ENCODE results near the gene FAM3C. TPM values are rescaled to one million over a fixed set of nuclear protein-coding genes. Genes with fewer than 3 reads are reported as not detected.

The FAM3C gene
- total and polyA plus RNA-seq, 4 donors, result 16.5 to 32.3 (median 22.5) TPM

DNA sequence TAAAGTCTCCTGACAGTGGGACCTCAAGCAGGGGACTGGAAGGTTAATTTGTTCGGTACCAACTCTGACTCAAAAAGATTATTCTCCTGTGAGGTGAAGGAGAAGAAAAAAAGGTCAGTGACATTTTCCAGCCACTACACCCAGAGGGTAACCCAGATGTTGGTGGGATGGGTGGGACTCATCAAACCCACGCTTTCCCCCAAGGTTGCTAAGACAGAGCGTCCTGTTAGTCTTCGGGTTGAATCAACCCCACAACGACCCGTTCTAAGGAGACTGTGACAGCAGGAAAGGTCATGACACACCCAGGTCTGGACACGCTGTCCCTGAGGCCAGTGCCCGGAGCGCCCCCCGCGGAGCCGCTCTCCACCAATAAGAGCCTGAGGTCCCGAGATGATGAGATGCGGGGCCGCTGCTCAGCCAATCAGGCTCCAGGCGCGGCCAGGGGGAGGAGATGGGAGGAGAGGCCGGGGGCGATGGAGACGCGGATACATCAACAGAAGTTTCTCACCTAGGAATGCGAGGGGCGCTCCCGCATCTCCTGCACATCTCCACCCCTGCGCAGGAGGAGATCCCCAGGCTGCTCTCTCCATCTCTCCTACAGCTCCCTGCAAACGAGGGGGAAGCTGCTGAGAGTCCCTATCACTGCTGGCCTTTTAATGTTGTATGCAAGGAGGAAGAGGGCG lies 67.5 kb downstream of the FAM3C start, which contains the start of gene WNT16 (continued):
- TF ChIP-seq, protein P1, sequence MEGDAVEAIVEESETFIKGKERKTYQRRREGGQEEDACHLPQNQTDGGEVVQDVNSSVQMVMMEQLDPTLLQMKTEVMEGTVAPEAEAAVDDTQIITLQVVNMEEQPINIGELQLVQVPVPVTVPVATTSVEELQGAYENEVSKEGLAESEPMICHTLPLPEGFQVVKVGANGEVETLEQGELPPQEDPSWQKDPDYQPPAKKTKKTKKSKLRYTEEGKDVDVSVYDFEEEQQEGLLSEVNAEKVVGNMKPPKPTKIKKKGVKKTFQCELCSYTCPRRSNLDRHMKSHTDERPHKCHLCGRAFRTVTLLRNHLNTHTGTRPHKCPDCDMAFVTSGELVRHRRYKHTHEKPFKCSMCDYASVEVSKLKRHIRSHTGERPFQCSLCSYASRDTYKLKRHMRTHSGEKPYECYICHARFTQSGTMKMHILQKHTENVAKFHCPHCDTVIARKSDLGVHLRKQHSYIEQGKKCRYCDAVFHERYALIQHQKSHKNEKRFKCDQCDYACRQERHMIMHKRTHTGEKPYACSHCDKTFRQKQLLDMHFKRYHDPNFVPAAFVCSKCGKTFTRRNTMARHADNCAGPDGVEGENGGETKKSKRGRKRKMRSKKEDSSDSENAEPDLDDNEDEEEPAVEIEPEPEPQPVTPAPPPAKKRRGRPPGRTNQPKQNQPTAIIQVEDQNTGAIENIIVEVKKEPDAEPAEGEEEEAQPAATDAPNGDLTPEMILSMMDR (IDR thresholded peaks at IDR 0.05; ENCODE audit: low read depth, low read length, missing input control), result no peak

DNA sequence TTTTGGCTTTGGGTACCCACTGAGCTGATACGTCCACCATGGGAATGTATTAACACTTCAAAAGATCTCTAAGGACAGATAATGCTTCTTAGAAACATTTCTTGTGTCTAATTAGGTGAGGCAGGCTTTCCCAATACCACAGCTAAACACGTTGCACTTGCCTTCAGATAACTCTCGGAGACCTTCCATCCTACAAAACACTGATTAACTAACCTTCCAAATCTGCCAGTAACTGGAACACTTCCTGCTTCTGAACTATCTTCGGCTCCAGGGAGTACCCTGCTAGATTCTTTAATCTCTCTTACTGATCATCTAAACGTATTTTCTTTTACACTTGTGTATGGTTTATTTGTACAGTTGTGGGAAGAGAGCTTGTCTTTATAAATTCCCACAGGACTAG lies 68.4 kb downstream of the FAM3C start:
- no peaks in the 10 kb centered on the region for H3K9me3 ChIP-seq (ENCODE audit: control insufficient read depth in 4 of 4, low read length in 3 of 4)
- no peaks in the 10 kb centered on the region for H3K36me3 ChIP-seq (ENCODE audit: control insufficient read depth in 4 of 4, insufficient read depth in 3 of 4, low read depth in 1 of 4, low read length in 3 of 4)
- 50% methylated on average over 5 of the region's 5 CpGs for WGBS
- no peak overlapping the region for H3K27ac ChIP-seq (ENCODE audit: low read depth in 1 of 2, low read length in 2 of 2)
- TF ChIP-seq NR2F2 (IDR thresholded peaks at IDR 0.05) (no peak), GABPA (IDR thresholded peaks at IDR 0.05 in 1 of 2, conservative IDR thresholded peaks at IDR 0.05 in 1 of 2) (no peak), RAD21 (IDR thresholded peaks at IDR 0.05) (no peak), TAF1 (conservative IDR thresholded peaks at IDR 0.05) (no peak), JUND (IDR thresholded peaks at IDR 0.05) (no peak), HNF4A (conservative IDR thresholded peaks at IDR 0.05) (no peak), HNF4G (IDR thresholded peaks at IDR 0.05) (no peak), SP1 (IDR thresholded peaks at IDR 0.05) (no peak), FOXA2 (IDR thresholded peaks at IDR 0.05) (no peak), EGR1 (IDR thresholded peaks at IDR 0.05; ENCODE audit: low read depth in 2 of 2) (no peak), RXRA (IDR thresholded peaks at IDR 0.05) (no peak), YY1 (IDR thresholded peaks at IDR 0.05) (no peak), FOXA1 (IDR thresholded peaks at IDR 0.05) (no peak)
- TF ChIP-seq, protein P2, sequence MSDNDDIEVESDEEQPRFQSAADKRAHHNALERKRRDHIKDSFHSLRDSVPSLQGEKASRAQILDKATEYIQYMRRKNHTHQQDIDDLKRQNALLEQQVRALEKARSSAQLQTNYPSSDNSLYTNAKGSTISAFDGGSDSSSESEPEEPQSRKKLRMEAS (IDR thresholded peaks at IDR 0.05), result no peak
- TF ChIP-seq, protein P3, sequence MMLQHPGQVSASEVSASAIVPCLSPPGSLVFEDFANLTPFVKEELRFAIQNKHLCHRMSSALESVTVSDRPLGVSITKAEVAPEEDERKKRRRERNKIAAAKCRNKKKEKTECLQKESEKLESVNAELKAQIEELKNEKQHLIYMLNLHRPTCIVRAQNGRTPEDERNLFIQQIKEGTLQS (IDR thresholded peaks at IDR 0.05), result no peak
- TF ChIP-seq, protein P4, sequence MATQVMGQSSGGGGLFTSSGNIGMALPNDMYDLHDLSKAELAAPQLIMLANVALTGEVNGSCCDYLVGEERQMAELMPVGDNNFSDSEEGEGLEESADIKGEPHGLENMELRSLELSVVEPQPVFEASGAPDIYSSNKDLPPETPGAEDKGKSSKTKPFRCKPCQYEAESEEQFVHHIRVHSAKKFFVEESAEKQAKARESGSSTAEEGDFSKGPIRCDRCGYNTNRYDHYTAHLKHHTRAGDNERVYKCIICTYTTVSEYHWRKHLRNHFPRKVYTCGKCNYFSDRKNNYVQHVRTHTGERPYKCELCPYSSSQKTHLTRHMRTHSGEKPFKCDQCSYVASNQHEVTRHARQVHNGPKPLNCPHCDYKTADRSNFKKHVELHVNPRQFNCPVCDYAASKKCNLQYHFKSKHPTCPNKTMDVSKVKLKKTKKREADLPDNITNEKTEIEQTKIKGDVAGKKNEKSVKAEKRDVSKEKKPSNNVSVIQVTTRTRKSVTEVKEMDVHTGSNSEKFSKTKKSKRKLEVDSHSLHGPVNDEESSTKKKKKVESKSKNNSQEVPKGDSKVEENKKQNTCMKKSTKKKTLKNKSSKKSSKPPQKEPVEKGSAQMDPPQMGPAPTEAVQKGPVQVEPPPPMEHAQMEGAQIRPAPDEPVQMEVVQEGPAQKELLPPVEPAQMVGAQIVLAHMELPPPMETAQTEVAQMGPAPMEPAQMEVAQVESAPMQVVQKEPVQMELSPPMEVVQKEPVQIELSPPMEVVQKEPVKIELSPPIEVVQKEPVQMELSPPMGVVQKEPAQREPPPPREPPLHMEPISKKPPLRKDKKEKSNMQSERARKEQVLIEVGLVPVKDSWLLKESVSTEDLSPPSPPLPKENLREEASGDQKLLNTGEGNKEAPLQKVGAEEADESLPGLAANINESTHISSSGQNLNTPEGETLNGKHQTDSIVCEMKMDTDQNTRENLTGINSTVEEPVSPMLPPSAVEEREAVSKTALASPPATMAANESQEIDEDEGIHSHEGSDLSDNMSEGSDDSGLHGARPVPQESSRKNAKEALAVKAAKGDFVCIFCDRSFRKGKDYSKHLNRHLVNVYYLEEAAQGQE (IDR thresholded peaks at IDR 0.05), result no peak
- TF ChIP-seq, protein P5, sequence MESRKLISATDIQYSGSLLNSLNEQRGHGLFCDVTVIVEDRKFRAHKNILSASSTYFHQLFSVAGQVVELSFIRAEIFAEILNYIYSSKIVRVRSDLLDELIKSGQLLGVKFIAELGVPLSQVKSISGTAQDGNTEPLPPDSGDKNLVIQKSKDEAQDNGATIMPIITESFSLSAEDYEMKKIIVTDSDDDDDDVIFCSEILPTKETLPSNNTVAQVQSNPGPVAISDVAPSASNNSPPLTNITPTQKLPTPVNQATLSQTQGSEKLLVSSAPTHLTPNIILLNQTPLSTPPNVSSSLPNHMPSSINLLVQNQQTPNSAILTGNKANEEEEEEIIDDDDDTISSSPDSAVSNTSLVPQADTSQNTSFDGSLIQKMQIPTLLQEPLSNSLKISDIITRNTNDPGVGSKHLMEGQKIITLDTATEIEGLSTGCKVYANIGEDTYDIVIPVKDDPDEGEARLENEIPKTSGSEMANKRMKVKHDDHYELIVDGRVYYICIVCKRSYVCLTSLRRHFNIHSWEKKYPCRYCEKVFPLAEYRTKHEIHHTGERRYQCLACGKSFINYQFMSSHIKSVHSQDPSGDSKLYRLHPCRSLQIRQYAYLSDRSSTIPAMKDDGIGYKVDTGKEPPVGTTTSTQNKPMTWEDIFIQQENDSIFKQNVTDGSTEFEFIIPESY (IDR thresholded peaks at IDR 0.05), result no peak
- TF ChIP-seq, protein P1 (IDR thresholded peaks at IDR 0.05; ENCODE audit: low read depth, low read length, missing input control), result no peak
- peaks cover 0 to 18% (median 12%) of the 10 kb centered on the region in 4 donors for H3K4me1 ChIP-seq (ENCODE audit: control insufficient read depth in 4 of 4, insufficient read depth in 4 of 4, low read length in 3 of 4)
- H3K9ac ChIP-seq (ENCODE audit: low read depth in 1 of 2, low read length in 2 of 2), result no peak overlapping the region
- no peak overlapping the region for H3K4me3 ChIP-seq (ENCODE audit: low read depth in 1 of 3, low read length in 3 of 3)
- peaks cover 0 to 12% (median 0%) of the 10 kb centered on the region in 4 donors for H3K27me3 ChIP-seq (ENCODE audit: control insufficient read depth in 4 of 4, insufficient read depth in 4 of 4, low read length in 3 of 4)
- DNase-seq (ENCODE audit: low spot score), result no peak
